HCT116 (cell line): Measurements from ENCODE around the gene DAPL1.

Source experiments
- ATF3 ChIP-seq: IDR thresholded peaks from 2 replicates; pipeline ENCODE4 v1.6.1; 2012
- CTCF ChIP-seq, 3 experiments: fragments of 200-600 bp in 1 of 3; sonication (generic) in 1 of 3; IDR thresholded peaks in 2 of 3; conservative IDR thresholded peaks in 1 of 3; 2 replicates each; pipeline ENCODE4 v1.5.1; 2012 to 2017; ENCODE audit warnings: low read depth in 2 of 3, low read length in 2 of 3, antibody characterized with exemption in 1 of 3, borderline replicate concordance in 1 of 3, control low read depth in 1 of 3, mild to moderate bottlenecking in 1 of 3, mixed read lengths in 1 of 3, mixed run types in 1 of 3, moderate library complexity in 1 of 3; ENCODE audit not compliant: insufficient read depth in 1 of 3
- EZH2 ChIP-seq: fragments of 200-600 bp; sonication (generic); IDR thresholded peaks from 2 replicates; pipeline ENCODE4 v1.6.1; 2017; ENCODE audit warnings: antibody characterized with exemption, mixed run types
- JUND ChIP-seq: IDR thresholded peaks from 2 replicates; pipeline ENCODE4 v1.6.1; 2012
- MAX ChIP-seq: IDR thresholded peaks from 2 replicates; pipeline ENCODE4 v1.6.1; 2012
- POLR2A ChIP-seq: IDR thresholded peaks from 2 replicates; pipeline ENCODE4 v1.7.0; 2011; ENCODE audit warnings: borderline replicate concordance; ENCODE audit not compliant: insufficient read depth, insufficient read length; ENCODE audit errors: extremely low read depth
- POLR2AphosphoS5 ChIP-seq: IDR thresholded peaks from 2 replicates; pipeline ENCODE4 v1.6.1; 2011; ENCODE audit warnings: mild to moderate bottlenecking, low read depth, low read length, moderate library complexity

GRCh38 chr2:158808426-158808825, 13.3 kb downstream of the DAPL1 start:
- no peak for TF ChIP-seq MAX
- no peak for TF ChIP-seq EZH2
- TF ChIP-seq ATF3, result no peak
- no peak for TF ChIP-seq JUND
- no peak for TF ChIP-seq CTCF (IDR thresholded peaks at IDR 0.05 in 2 of 3, conservative IDR thresholded peaks at IDR 0.05 in 1 of 3; ENCODE audit: borderline replicate concordance in 1 of 3, insufficient read depth in 1 of 3, low read depth in 2 of 3, low read length in 2 of 3)
- no peak for TF ChIP-seq POLR2A
- TF ChIP-seq POLR2AphosphoS5, result no peak
